Nephron progenitor cell (in vitro differentiated cells): ENCODE results near the gene SGCE.

Experiments
- DNase-seq: peaks from one replicate; pipeline ENCODE4 v3.0.0; 2021
- H3K27ac Mint-ChIP-seq: 2 replicates; pipeline ENCODE4 v1.8.0; 2021; ENCODE audit warnings: mild to moderate bottlenecking, moderate library complexity, mixed read lengths
- H3K27me3 Mint-ChIP-seq: 2 replicates; pipeline ENCODE4 v1.8.0; 2021; ENCODE audit warnings: mild to moderate bottlenecking, low read depth, mixed read lengths; ENCODE audit not compliant: poor library complexity
- H3K36me3 Mint-ChIP-seq: 2 replicates; pipeline ENCODE4 v1.8.0; 2021; ENCODE audit warnings: low read depth, mixed read lengths
- H3K4me1 Mint-ChIP-seq: 2 replicates; pipeline ENCODE4 v1.8.0; 2021; ENCODE audit warnings: mixed read lengths
- H3K4me3 Mint-ChIP-seq: 2 replicates; pipeline ENCODE4 v1.8.0; 2021; ENCODE audit warnings: mild to moderate bottlenecking, moderate library complexity, mixed read lengths
- H3K9me3 Mint-ChIP-seq: 2 replicates; pipeline ENCODE4 v1.8.0; 2021; ENCODE audit warnings: mild to moderate bottlenecking, moderate library complexity, mixed read lengths
- CTCF ChIP-seq: fragments of 200-600 bp; sonication (generic); IDR thresholded peaks from 2 replicates; pipeline ENCODE4 v1.5.0; 2021; ENCODE audit warnings: antibody characterized with exemption

The SGCE gene

GRCh38 chr7:94615666-94616065 lies 40.3 kb downstream of the SGCE start:
- Mint-ChIP-seq H3K27me3 (no peaks in the 10 kb centered on the region), H3K27ac (peak overlapping the region; percentile 82), H3K9me3 (no peaks in the 10 kb centered on the region), H3K4me1 (no peaks in the 10 kb centered on the region), H3K36me3 (peaks cover 29% of the 10 kb centered on the region), H3K4me3 (no peak overlapping the region)
- TF ChIP-seq CTCF: no peak
- DNase-seq: no peak

GRCh38 chr7:94612661-94613060 lies 43.3 kb downstream of the SGCE start:
- H3K27ac Mint-ChIP-seq: no peak overlapping the region
- no peak for TF ChIP-seq CTCF
- H3K27me3 Mint-ChIP-seq: no peaks in the 10 kb centered on the region
- no peak for DNase-seq
- H3K36me3 Mint-ChIP-seq: peaks cover 48% of the 10 kb centered on the region
- no peak overlapping the region for H3K4me3 Mint-ChIP-seq
- H3K4me1 Mint-ChIP-seq: no peaks in the 10 kb centered on the region
- no peaks in the 10 kb centered on the region for H3K9me3 Mint-ChIP-seq

GRCh38 chr7:94612253-94612652 lies 43.7 kb downstream of the SGCE start:
- DNase-seq: no peak
- peaks cover 51% of the 10 kb centered on the region for H3K36me3 Mint-ChIP-seq
- no peak for TF ChIP-seq CTCF
- no peak overlapping the region for H3K27ac Mint-ChIP-seq
- H3K4me3 Mint-ChIP-seq: no peak overlapping the region
- H3K27me3 Mint-ChIP-seq: no peaks in the 10 kb centered on the region
- H3K4me1 Mint-ChIP-seq: no peaks in the 10 kb centered on the region
- H3K9me3 Mint-ChIP-seq: peaks cover 2% of the 10 kb centered on the region

- no peak for TF ChIP-seq CTCF
- Mint-ChIP-seq H3K4me3 (no peak overlapping the region), H3K4me1 (no peaks in the 10 kb centered on the region), H3K9me3 (peaks cover 15% of the 10 kb centered on the region), H3K27ac (no peak overlapping the region), H3K27me3 (no peaks in the 10 kb centered on the region), H3K36me3 (peaks cover 67% of the 10 kb centered on the region)
- DNase-seq: no peak
Measured at GRCh38 chr7:94609561-94609960, 46.4 kb downstream of the SGCE start.

GRCh38 chr7:94605031-94605430 lies 50.9 kb downstream of the SGCE start:
- H3K4me1 Mint-ChIP-seq: peaks cover 7% of the 10 kb centered on the region
- DNase-seq: no peak
- no peak for TF ChIP-seq CTCF

GRCh38 chr7:94602181-94602580 lies 53.8 kb downstream of the SGCE start:
- H3K27me3 Mint-ChIP-seq: no peaks in the 10 kb centered on the region
- H3K4me1 Mint-ChIP-seq: peaks cover 7% of the 10 kb centered on the region
- no peak for TF ChIP-seq CTCF
- no peak overlapping the region for H3K27ac Mint-ChIP-seq
- DNase-seq: no peak
- H3K36me3 Mint-ChIP-seq: peaks cover 49% of the 10 kb centered on the region
- H3K4me3 Mint-ChIP-seq: no peak overlapping the region
- H3K9me3 Mint-ChIP-seq: peaks cover 13% of the 10 kb centered on the region

More at GRCh38 chr7:94605031-94605430, 50.9 kb downstream of the SGCE start:
- Mint-ChIP-seq H3K4me3 (no peak overlapping the region), H3K27ac (no peak overlapping the region), H3K36me3 (peaks cover 61% of the 10 kb centered on the region), H3K27me3 (no peaks in the 10 kb centered on the region), H3K9me3 (peaks cover 15% of the 10 kb centered on the region)
